ENCODE data around the gene ITGA4.

ITGA4 gene

DNA sequence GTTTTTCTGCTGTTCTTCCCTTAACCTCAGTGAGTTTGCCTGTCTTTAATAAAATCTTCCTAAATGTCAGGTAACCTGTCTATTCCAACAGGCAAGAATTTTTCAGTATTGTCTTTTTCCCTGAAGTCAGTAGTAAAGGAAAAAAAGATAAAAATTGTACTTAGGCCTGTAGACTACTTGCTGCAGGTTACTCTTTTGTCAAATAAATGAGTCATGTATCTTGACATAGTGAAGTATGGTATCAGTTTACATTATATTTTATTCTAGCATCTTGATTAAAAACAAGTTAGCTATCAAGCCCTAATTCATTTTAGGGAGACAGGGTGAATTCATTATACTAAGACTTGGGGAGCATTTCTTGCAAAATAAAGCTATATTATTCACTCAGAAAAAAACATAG, 59.8 kb downstream of the ITGA4 start:
- TF ChIP-seq ZNF274 (IDR thresholded peaks at IDR 0.05; ENCODE audit: low read depth, low read length): no peak

DNA sequence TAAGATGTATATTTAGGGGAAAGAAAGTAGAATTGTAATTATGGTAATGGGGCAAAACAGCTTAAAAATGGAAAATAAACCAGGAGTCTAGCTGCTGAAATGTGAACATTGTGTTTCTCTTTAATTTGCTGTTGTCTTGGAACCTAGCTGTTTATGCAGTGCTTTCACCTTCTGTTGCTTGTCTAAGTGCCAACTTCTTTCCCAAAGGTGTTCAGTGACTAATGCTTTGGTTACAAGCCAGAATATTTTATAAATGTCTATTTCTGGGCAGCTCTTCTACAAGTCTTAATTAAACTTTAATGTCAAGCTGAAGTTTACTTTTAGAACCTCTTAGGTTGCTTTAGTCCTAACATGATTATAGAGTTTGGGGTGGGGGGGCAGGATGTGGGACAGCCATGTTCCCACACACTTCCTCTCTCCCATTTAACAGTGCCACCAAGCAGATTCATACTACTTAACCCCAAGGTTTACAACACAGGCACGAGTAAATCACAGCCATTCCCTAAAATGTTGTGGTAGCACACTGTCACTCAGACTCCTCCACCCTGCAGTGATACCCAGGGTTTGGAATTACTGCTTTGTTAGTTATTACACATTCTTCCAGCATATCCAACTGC, 60.6 kb downstream of the ITGA4 start:
- no peak for TF ChIP-seq ZNF274 (IDR thresholded peaks at IDR 0.05; ENCODE audit: low read depth, low read length)

More for the DNA sequence above, 59.8 kb downstream of the ITGA4 start:
- no peak overlapping the region for H3K4me3 ChIP-seq (ENCODE audit: low read length)

DNA sequence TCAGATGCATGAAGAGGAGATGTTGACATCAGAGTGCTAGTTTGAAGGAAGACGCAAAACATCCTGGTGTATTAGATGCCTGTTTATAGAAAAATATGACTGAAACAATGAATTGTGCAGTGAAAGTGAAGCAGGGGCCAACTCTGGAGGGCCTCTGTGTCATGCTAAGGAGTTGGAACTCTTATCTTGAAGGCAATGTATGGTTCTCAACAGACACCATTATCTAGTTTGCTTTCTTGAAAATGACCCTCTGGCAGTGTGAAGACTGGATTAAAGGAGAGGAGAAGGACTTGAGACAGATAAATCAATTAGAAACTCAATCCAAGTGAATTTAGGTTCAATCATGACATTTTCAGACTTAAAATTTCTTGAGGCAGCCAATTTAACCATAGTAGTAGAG, 63.1 kb downstream of the ITGA4 start:
- no peak for TF ChIP-seq ZNF274 (IDR thresholded peaks at IDR 0.05; ENCODE audit: low read depth, low read length)
- no peak overlapping the region for H3K4me3 ChIP-seq (ENCODE audit: low read length)

More for the DNA sequence above, 60.6 kb downstream of the ITGA4 start:
- no peak overlapping the region for H3K4me3 ChIP-seq (ENCODE audit: low read length)

GRCh38 chr2:181523756-181524155, 66.6 kb downstream of the ITGA4 start:
- no peak for TF ChIP-seq ZNF274 (IDR thresholded peaks at IDR 0.05; ENCODE audit: low read depth, low read length)
- no peak overlapping the region for H3K4me3 ChIP-seq (ENCODE audit: low read length)

GRCh38 chr2:181526014-181526413, 68.8 kb downstream of the ITGA4 start:
- no peak for TF ChIP-seq ZNF274 (IDR thresholded peaks at IDR 0.05; ENCODE audit: low read depth, low read length)

GRCh38 chr2:181527058-181527457, 69.9 kb downstream of the ITGA4 start:
- no peak overlapping the region for H3K4me3 ChIP-seq (ENCODE audit: low read length)
- no peak for TF ChIP-seq ZNF274 (IDR thresholded peaks at IDR 0.05; ENCODE audit: low read depth, low read length)

More at GRCh38 chr2:181526014-181526413, 68.8 kb downstream of the ITGA4 start:
- H3K4me3 ChIP-seq (ENCODE audit: low read length): no peak overlapping the region

DNA sequence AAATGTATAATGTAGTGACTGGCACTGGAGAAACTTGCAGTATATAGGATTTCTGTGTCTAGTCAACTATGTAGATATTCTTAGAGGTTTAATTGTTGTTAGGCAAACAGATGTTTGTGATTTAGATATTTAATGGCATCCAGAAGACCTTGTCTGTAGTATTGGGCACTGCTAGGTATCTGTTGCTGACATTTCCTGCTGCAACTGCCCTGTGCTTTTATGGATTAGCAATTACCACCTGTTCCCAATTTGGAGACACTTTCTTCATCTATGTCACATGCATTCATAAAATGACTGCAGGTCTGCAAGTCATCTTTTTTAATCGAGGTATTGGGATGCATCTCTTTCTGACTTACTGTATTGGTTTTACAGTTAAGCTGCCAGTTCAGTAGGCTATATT, 71.3 kb downstream of the ITGA4 start:
- TF ChIP-seq ZNF274 (IDR thresholded peaks at IDR 0.05; ENCODE audit: low read depth, low read length): no peak

DNA sequence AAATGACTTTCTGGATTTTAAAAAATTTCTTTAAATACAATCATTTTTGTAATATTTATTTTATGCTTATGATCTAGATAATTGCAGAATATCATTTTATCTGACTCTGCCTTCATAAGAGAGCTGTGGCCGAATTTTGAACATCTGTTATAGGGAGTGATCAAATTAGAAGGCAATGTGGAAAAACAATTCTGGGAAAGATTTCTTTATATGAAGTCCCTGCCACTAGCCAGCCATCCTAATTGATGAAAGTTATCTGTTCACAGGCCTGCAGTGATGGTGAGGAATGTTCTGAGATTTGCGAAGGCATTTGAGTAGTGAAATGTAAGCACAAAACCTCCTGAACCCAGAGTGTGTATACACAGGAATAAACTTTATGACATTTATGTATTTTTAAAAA, 79.5 kb downstream of the ITGA4 start:
- H3K4me3 ChIP-seq (ENCODE audit: low read length): no peak overlapping the region
- TF ChIP-seq ZNF274 (IDR thresholded peaks at IDR 0.05; ENCODE audit: low read depth, low read length): no peak

More for the DNA sequence above, 71.3 kb downstream of the ITGA4 start:
- H3K4me3 ChIP-seq (ENCODE audit: low read length): no peak overlapping the region

GRCh38 chr2:181540421-181540820, 83.2 kb downstream of the ITGA4 start:
- H3K4me3 ChIP-seq (ENCODE audit: low read length): no peak overlapping the region
- TF ChIP-seq ZNF274 (IDR thresholded peaks at IDR 0.05; ENCODE audit: low read depth, low read length): no peak

- no peak for TF ChIP-seq ZNF274 (IDR thresholded peaks at IDR 0.05; ENCODE audit: low read depth, low read length)
These were observed 85.0 kb downstream of the ITGA4 start for GRCh38 chr2:181542170-181542569.

GRCh38 chr2:181546086-181546485, 88.9 kb downstream of the ITGA4 start:
- no peak for TF ChIP-seq ZNF274 (IDR thresholded peaks at IDR 0.05; ENCODE audit: low read depth, low read length)

More at GRCh38 chr2:181542170-181542569, 85.0 kb downstream of the ITGA4 start:
- H3K4me3 ChIP-seq (ENCODE audit: low read length): no peak overlapping the region

GRCh38 chr2:181552808-181553207, 95.6 kb downstream of the ITGA4 start:
- no peak for TF ChIP-seq ZNF274 (IDR thresholded peaks at IDR 0.05; ENCODE audit: low read depth, low read length)
- no peak overlapping the region for H3K4me3 ChIP-seq (ENCODE audit: low read length)

More at GRCh38 chr2:181546086-181546485, 88.9 kb downstream of the ITGA4 start:
- no peak overlapping the region for H3K4me3 ChIP-seq (ENCODE audit: low read length)

DNA sequence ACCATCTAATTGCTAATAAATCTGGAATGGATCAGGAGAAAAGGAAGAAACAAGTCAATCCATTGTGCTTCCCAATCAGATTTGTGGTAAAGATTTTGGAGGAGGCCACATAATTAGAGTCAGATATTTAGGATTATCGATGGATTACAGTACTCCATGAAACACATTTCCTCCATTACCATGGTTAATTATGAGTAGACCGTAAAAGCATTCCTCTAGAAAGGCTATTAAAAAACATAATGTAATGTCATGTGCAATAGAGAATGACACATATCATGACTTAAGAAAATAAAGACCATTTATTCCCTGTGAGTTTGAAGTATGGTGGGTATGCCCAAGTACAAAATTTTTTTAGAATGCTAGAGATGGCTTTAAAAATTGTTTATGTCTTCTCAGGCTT, 96.1 kb downstream of the ITGA4 start:
- no peak for TF ChIP-seq ZNF274 (IDR thresholded peaks at IDR 0.05; ENCODE audit: low read depth, low read length)
- no peak overlapping the region for H3K4me3 ChIP-seq (ENCODE audit: low read length)

GRCh38 chr2:181554061-181554830, 97.1 kb downstream of the ITGA4 start:
- no peak for TF ChIP-seq ZNF274 (IDR thresholded peaks at IDR 0.05; ENCODE audit: low read depth, low read length)
- no peak overlapping the region for H3K4me3 ChIP-seq (ENCODE audit: low read length)

DNA sequence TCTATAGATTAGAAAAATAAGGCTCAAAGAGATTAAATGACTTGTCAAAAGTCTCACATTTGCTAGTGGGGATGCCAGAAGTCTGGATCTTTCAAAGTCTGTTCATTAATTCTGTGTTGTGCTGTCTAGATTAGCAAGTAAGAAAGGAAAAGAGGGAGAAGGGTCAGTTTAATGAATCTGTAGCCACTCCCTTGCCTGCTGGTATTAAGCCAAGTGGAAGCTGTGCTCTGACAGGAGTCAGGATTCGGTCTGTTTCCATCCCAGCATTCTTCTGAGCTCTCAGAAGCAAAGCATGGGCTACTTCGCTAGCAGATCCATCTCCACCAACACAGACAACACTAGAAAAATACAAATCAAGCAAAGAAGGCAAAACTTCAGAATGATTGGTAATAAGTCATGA, 101.2 kb downstream of the ITGA4 start:
- TF ChIP-seq ZNF274 (IDR thresholded peaks at IDR 0.05; ENCODE audit: low read depth, low read length): no peak
- H3K4me3 ChIP-seq (ENCODE audit: low read length): no peak overlapping the region

All from GM08714 (cell line).